Testis (tissue), 3 donors: ENCODE results near the gene RBM33. TPM values are rescaled to one million over a fixed set of nuclear protein-coding genes. Genes with fewer than 3 reads are reported as not detected.

ENCODE experiments used
- DNase-seq: peaks from one replicate; pipeline ENCODE4 v3.0.0-alpha.2; 2019
- H3K27ac ChIP-seq, 2 donors: fragments of 200-600 bp; sonication (generic); one replicate each; pipeline ENCODE4 v1.5.1; 2019
- H3K27me3 ChIP-seq: fragments of 200-600 bp; sonication (generic); one replicate; pipeline ENCODE4 v1.5.1; 2019
- H3K36me3 ChIP-seq: fragments of 200-600 bp; sonication (generic); one replicate; pipeline ENCODE4 v1.5.1; 2017; ENCODE audit warnings: low read depth; ENCODE audit errors: missing control alignments
- H3K4me1 ChIP-seq: fragments of 200-600 bp; sonication (generic); one replicate; pipeline ENCODE4 v1.5.1; 2019
- H3K4me3 ChIP-seq, 2 donors: fragments of 200-600 bp; sonication (generic); one replicate each; pipeline ENCODE4 v1.5.1; 2017 to 2019
- H3K9me3 ChIP-seq: fragments of 200-600 bp; sonication (generic); one replicate; pipeline ENCODE4 v1.5.1; 2017
- POLR2A ChIP-seq: fragments of 450-650 bp; IDR thresholded peaks from one replicate; pipeline ENCODE4 v1.6.1; 2017; ENCODE audit warnings: antibody characterized with exemption, mild to moderate bottlenecking, moderate library complexity
- WGBS, 2 donors: methylation state at CpG; one replicate each; pipeline ENCODE4 v1.1.5; 2018; 5-methylcytosine and 5-hydroxymethylcytosine counted together
- intact Hi-C: fragments of 100-400 bp; cut with DNase I; formaldehyde crosslinking; loops from one replicate; pipeline ENCODE4 v1.15.1; 2023; ENCODE audit warnings: low total_unique reads
- polyA plus RNA-seq: library from polyadenylated mRNA; stranded (reverse); fragments of 350-450 nt; fragmentation: Illumina TruSeq; extraction: RNeasy Lipid Tissue Mini Kit (QIAGEN cat#74804); gene quantifications from one replicate; pipeline ENCODE4 v1.2.3, GENCODE V29; 2014; ENCODE audit warnings: low read depth, low replicate concordance; ENCODE audit not compliant: insufficient read depth
- total RNA-seq, 2 donors: library from RNA; depleted of rRNA; stranded (reverse); fragments of >200 nt; gene quantifications; one replicate each; pipeline ENCODE4 v1.2.3, GENCODE V29; 2016
- TF ChIP-seq, protein P1 (sequence below), 3 experiments: fragments of 450-650 bp in 2 of 3; fragments of 200-600 bp in 1 of 3; sonication (generic) in 1 of 3; IDR thresholded peaks; one replicate each; pipeline ENCODE4 v1.5.1; 2016 to 2019; ENCODE audit warnings: antibody characterized with exemption in 3 of 3, mild to moderate bottlenecking in 2 of 3, moderate library complexity in 1 of 3

Gene RBM33
- total and polyA plus RNA-seq, 3 donors from 2014 or later = 27.3 to 104 (median 93.4) TPM

DNA sequence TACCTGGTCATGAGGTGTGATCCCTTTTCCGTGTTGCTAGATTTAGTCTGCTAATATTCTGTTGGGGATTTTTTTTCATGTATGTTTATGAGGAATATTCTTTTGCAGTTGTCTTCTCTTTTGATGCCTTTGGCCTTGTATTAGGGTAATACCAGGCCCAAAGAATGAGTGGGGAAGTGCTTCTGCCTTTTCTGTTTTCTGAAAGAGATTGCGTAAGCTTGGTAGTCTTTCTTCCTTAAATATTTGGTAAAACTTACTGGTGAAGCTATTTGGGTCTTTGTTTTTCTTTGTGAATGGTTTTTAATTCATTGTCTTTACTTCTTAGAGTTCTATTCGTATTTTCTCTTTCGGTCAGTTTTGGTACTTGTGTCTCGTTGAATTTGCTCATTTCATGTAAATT, 116.7 kb downstream of the RBM33 start:
- H3K27ac ChIP-seq = no peak overlapping the region
- WGBS, 2 donors = 86 to 98% methylated on average over 5 of the region's 5 CpGs
- H3K4me1 ChIP-seq = no peaks in the 10 kb centered on the region
- no peak overlapping the region for H3K4me3 ChIP-seq
- no peaks in the 10 kb centered on the region for H3K9me3 ChIP-seq
- H3K36me3 ChIP-seq = no peaks in the 10 kb centered on the region
- DNase-seq = no peak
- TF ChIP-seq, protein P1, sequence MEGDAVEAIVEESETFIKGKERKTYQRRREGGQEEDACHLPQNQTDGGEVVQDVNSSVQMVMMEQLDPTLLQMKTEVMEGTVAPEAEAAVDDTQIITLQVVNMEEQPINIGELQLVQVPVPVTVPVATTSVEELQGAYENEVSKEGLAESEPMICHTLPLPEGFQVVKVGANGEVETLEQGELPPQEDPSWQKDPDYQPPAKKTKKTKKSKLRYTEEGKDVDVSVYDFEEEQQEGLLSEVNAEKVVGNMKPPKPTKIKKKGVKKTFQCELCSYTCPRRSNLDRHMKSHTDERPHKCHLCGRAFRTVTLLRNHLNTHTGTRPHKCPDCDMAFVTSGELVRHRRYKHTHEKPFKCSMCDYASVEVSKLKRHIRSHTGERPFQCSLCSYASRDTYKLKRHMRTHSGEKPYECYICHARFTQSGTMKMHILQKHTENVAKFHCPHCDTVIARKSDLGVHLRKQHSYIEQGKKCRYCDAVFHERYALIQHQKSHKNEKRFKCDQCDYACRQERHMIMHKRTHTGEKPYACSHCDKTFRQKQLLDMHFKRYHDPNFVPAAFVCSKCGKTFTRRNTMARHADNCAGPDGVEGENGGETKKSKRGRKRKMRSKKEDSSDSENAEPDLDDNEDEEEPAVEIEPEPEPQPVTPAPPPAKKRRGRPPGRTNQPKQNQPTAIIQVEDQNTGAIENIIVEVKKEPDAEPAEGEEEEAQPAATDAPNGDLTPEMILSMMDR (IDR thresholded peaks at IDR 0.05) = no peak
- H3K27me3 ChIP-seq = no peaks in the 10 kb centered on the region
- intact Hi-C loops = no loop called here

DNA sequence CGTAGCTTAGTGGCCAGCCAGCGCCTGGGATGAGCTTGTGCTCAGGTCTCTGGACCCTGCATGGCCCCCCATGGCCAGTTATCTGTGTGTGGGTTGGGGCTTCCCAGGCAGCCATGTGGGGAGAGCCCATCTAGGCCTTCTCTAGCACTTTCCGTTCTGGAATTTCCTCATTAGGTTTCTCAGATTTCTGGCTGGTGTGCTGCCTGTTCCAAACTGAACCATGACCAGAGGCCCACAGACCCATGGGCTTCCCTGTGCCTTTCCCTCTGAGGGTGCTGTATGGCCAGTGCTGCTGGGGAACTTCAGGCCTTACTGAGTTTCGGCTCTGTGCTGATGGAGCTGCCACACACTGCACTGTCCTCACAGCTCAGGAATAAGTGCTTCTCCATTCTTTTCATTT, 117.6 kb downstream of the RBM33 start:
- 71 to 79% methylated on average over 4 of the region's 4 CpGs for WGBS, 2 donors
- Histone ChIP-seq H3K4me3 (no peak overlapping the region), H3K27ac (no peak overlapping the region), H3K27me3 (no peaks in the 10 kb centered on the region), H3K4me1 (no peaks in the 10 kb centered on the region), H3K36me3 (no peaks in the 10 kb centered on the region), H3K9me3 (no peaks in the 10 kb centered on the region)
- DNase-seq = no peak
- intact Hi-C loops = no loop called here
- TF ChIP-seq, protein P1 (IDR thresholded peaks at IDR 0.05) = no peak
- no peak for TF ChIP-seq POLR2A

DNA sequence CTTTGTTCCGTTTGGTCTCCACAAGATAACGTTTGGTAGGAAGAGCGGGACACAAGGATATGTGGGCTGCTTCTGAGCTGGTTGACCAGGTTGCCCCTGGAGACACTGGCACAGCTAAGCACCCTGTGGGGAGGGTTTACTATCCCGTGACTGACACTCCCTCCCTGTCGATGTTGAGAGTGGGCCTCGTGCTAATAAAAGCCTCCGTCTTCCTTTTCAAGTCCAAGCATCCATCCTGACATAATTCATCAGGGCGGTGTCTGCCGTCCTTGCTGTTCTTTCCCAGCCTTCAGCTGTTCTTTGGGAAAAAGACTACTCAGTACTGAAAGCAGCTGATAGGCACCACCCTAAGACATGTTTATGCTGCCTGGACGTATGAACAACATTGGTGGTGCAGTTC, 118.2 kb downstream of the RBM33 start:
- H3K4me3 ChIP-seq = no peak overlapping the region
- H3K27me3 ChIP-seq = no peaks in the 10 kb centered on the region
- WGBS, 2 donors = 80 to 82% methylated on average over 10 of the region's 10 CpGs
- no peak for DNase-seq
- H3K36me3 ChIP-seq = no peaks in the 10 kb centered on the region
- no peaks in the 10 kb centered on the region for H3K4me1 ChIP-seq
- H3K27ac ChIP-seq = no peak overlapping the region
- no peak for TF ChIP-seq POLR2A
- TF ChIP-seq, protein P1 (IDR thresholded peaks at IDR 0.05) = no peak
- intact Hi-C loops = no loop called here
- no peaks in the 10 kb centered on the region for H3K9me3 ChIP-seq

DNA sequence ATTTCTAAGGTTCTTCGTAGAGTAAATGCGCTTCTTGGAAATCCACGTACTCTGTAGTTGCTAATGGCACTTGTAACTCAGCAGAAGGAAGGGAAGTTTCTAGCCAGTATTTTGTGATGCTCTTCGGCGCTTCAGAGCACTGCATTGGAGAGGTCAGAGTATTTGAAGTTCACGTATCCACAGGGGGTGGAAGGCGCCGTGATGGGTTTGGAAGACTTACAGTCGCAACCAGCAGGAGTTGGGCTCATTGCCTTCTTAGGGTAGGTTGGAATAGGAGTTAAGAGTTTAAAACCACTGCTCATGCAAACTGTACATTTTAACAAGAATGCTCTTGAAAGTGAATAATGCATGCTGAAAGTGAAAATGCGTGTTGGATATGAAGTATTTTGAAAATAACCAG, 118.7 kb downstream of the RBM33 start:
- Histone ChIP-seq H3K36me3 (no peaks in the 10 kb centered on the region), H3K4me1 (no peaks in the 10 kb centered on the region), H3K27ac (no peak overlapping the region), H3K9me3 (no peaks in the 10 kb centered on the region), H3K4me3 (no peak overlapping the region), H3K27me3 (no peaks in the 10 kb centered on the region)
- intact Hi-C loops = no loop called here
- DNase-seq = no peak
- TF ChIP-seq, protein P1 (IDR thresholded peaks at IDR 0.05) = no peak
- no peak for TF ChIP-seq POLR2A
- WGBS, 2 donors = 95 to 98% methylated on average over 10 of the region's 10 CpGs

DNA sequence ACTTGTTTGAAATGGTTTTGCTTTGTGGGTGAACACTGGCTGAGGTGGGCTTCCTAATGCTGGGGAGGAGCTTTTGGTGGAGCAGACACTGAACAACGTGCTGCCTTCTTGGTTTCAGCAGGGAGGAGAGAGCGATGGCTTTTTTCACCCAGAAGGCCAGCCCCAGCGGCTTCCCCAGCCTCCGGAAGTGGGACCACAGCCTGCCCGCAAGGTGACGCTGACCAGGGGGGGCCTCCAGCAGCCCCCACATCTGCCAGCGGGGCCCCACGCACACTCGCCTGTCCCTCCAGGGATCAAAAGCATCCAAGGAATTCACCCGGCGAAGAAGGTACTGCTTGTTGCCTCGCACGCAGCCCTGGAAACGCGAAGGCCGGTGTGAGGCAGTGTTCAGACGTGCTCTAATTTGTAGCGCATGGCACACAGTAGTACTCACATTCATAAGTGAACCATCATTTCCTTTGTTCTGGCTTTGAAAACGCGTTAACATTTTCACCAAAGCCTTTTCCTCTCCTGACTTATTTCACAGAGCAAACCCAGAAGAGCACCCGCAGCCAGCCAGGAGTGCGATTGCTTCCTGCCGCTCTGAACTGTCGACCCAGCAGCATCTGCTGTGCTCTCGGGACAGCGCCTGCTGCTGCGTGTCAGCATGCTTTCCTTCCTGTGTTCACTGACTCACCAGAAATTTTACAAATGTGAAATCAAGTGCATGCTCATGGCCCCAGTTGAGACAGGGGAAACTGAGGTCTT, 119.4 kb downstream of the RBM33 start:
- TF ChIP-seq POLR2A = no peak
- TF ChIP-seq, protein P1 (IDR thresholded peaks at IDR 0.05) = no peak
- no peak overlapping the region for H3K27ac ChIP-seq
- H3K9me3 ChIP-seq = no peaks in the 10 kb centered on the region
- intact Hi-C loops = no loop called here
- no peaks in the 10 kb centered on the region for H3K4me1 ChIP-seq
- no peaks in the 10 kb centered on the region for H3K36me3 ChIP-seq
- no peak overlapping the region for H3K4me3 ChIP-seq
- WGBS, 2 donors = 65 to 66% methylated on average over 22 to 27 of the region's 27 CpGs
- H3K27me3 ChIP-seq = no peaks in the 10 kb centered on the region
- DNase-seq = no peak
